Skin of body (tissue), 2 donors: ENCODE measurements around the gene VAT1L. TPM values are rescaled to one million over a fixed set of nuclear protein-coding genes. Genes with fewer than 3 reads are reported as not detected.
"Not testable (repeated sequence)": the region's sequence is repeated elsewhere in the genome, so short reads cannot be mapped to it uniquely, and the experiment has no call there.

Experiments
- DNase-seq: peaks from one replicate; lab custom pipeline; 2025; lab: John Stamatoyannopoulos, UW
- total RNA-seq: library from RNA; depleted of rRNA; stranded (reverse); fragments of >200 nt; gene quantifications from one replicate; pipeline ENCODE4 v1.2.3, GENCODE V29; 2014

The VAT1L gene
- total RNA-seq, 1 donor from 2014 or later: 2.4 TPM

DNA sequence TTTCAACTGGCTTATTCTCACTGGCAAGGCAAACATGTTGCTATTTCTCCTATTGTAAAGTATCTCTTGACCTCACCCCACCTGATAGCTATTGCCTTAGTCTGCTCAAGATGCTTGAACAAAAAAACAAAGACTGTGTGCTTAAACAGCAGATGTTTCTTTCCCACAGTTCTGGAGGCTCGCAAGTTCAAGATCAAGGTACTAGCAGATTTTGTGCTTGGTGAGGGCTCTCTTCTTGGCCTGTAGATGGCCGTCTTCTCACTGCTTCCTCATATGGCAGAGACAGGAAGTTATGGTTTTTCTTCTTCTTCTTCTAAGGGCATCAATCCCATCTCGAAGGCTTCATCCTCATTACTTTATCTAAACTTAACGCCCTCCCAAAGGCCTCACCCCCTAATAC, 124.3 kb downstream of the VAT1L start:
- DNase-seq: no peak

DNA sequence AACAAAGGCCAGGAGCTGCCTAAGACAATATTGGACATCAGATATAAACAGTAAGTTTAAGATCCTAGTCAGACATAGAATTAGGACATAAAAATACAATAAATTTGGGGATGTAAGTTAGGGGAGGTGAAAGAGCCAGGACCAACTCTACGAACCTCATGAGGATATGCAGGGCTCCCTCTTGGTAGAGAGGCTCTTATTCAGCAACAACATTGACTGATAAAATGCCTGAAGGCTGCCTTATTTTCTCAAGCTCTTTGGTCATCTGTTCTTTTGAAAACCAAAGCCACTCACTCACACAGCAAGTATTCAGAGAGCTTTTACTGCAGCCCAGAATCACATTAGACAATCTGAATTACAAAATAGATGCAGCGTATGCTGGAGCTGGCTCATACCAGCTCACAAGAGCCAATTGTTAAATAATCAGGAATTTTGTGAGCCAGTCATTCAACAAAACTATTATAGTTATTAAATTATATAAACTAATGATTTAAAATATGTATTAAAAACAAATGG, 125.4 kb downstream of the VAT1L start:
- DNase-seq: no peak

DNA sequence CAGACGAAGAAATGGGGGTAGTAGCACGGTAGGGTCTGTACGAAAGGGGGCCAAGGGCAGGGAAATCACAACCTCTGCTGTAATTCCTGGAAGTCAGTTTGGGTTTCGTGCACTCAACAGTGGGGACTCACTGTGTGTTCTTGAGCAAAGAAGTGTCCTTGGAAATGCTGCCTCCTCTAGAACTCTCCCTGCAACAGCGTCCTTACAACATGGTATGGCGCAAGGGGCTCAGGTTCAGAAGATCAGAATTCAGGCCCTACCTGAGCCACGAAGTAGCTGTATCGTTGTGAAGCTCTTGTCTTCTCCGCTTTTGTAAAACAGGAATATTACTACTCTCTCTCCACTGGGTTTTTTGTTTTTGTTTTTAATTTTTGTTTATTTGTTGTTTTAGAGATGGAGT, 127.7 kb downstream of the VAT1L start:
- DNase-seq: no peak

DNA sequence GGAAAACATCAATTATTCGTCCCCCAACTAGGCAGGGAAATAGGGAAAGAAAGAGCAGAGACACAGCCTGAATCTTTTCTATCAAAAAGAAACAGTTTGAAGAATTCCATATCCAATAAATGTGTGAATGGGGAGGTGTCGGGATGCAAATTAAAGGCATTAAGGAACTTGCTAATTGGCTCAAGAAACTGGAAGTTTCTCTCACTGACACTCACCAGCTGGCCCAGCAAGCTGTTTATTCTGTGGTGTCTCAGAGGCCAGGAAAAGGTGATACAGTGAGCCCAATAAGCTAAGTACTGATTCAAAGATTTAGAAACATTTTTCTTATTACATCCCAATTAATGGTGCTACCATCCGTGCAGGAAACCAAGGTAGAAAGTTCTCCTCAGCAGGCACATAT, 129.6 kb downstream of the VAT1L start:
- no peak for DNase-seq

DNA sequence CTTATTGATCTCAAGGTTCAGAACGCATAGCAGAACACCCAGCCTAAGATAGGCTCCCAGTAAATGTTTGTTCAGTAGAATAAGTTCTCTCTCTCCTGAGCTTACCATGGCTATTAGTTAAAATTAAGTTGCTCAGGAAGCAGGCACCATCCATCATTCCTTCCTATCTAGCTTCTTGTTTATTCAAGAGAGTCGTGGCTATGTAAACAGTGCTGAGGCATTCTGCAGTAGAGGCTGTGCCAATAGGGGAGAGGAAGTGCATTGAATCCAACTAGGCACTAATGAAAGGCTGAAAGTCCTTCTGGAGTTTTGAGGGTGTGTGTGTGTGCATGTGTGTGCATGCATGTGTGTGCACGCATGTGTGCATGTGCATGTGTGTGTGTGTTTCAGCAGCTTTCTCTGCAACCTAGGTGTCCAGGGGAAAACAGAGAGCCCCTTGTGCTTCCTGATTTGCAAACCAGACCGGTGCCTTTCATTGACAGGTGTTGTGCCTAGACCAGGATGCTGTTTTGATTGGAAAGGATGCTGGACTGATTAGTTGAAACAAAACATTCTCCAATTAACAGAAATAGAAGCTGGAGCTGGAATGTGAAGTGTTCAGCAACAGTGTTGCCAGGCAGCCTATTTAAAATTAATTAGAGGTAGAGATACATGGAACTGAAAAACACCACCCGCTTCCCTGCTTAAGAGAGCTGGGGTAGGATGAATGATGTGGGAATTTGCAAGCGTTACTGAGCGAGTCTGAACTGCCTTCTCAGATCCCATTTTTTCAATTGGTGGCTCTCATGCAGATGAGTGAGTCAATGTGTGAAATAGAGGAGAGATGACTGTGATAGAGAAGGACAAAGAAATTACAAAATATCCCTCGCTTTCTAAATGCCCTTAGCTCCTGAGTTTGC, 130.7 kb downstream of the VAT1L start:
- no peak for DNase-seq

DNA sequence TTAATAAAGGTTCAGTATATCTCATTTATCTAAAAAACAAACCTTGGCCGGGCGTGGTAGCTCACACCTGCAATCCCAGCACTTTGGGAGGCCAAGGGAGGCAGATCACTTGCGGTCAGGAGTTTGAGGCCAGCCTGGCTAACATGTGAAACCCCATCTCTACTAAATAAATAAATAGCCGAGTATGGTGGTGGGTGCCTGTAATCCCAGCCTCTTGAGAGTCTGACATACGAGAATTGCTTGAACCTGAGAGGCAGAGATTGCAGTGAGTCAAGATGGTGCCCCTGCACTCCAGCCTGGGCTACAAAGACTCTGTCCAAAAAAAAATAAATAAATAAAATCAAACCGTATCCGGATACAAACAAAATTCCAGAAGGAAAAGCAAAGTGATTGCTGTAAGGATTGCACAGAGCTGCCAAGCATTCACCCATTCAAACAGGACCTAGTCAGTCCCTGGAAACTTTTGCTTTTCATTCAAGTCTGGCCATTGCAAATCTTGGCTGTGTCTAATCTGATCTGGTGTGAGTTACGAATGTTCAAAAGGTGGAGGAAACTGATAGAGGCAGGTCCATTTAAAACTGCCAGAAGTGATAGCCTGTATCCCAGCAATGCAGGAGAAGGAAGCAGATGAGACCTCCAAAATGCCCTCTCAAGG, 131.5 kb downstream of the VAT1L start:
- DNase-seq: no peak

DNA sequence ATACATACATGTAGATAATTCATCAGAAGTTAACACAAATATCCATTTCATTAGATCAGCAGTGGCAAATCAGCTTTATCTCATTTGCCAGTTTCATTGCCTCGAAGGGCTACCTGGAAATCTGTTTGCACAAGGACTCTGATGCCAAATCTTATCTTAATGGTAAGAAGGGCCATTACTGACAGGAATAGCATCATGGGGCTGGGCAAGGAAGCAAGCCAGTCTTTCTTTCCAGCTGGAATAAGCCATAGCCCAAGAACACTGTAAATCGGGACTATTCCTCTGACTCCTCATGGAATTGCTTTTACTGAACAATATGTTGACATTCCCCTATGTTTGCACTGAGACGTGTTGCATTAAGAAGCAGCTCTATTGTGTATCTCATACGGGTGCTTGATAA, 132.6 kb downstream of the VAT1L start:
- DNase-seq: no peak

DNA sequence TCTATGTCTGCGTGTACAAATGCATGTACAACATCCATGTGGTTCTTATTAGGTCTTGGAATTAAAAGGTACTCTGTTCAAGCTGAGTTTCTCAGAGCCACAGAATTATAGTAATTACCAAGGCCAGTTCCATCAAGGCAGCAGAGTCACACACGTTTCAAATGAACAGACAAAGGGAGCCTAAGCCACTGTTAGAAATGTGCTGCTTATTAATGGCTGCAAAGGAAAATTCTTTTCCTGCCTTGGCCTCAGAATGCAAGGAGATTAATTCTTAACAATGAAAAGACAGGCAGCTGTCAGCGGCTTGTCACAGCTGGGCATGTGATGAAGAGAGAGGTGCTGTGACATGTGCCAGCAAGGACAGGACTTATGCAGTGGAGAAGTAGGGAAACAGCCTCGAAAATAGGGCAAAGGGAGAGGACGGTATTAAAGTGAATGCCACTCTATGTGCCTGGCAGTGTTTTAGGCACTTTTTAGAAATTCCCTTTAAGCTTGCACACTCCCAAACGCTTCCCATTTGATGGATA, 133.9 kb downstream of the VAT1L start:
- no peak for DNase-seq

DNA sequence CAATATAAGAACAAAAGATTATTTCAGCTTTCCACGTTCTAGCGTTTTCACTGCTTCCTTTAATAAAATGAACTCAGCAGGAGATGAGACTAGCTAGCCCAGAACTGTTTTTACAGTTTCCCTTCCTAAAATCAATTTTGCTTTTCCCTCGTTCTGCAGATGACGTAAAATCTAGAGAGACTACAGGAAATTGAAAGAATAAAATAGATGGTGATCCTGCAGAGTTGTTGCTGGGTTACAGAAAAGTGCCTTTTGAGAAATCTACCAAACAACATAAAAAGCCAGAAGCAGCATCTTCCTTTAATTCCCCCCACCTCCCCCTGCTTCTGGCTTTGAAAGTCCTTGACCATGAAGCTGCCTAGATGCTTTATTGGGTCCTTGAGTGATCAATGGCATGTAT, 137.2 kb downstream of the VAT1L start:
- no peak for DNase-seq

DNA sequence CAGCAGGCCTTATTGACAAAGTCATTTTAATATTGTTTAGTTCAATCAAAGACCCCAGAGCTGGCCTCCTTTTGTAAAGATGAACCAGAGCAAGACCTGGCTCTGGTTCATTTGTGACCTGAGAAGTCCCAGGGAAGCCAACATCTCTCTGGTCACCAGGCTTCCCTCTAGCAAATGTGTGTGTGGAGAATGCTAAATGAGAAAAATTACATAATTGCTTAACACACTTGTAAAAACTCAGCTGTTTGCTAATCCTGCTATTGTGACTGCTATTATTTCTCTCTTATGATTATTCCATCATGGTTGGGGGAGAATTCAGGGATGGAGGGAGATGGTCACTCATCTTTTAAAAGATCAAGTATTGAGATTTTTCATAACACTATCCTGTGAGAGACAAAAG, 139.7 kb downstream of the VAT1L start:
- DNase-seq: no peak

DNA sequence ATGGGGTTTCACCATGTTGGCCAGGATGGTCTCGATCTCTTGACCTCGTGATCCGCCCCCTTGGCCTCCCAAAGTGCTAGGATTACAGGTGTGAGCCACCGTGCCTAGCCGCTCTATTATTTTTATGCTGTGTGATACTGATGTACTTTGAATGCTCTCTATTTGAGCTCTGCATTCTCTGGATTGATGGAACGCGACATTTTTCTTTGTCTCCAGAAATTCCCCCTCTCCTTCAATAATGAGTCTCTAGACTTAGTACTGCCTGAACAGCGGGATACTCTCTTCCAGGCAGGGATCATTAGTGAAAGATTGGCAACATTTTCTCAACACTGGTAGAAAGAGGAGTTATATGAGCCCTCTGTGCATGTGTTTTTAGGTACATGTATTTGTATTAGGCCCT, 140.6 kb downstream of the VAT1L start:
- DNase-seq: no peak

DNA sequence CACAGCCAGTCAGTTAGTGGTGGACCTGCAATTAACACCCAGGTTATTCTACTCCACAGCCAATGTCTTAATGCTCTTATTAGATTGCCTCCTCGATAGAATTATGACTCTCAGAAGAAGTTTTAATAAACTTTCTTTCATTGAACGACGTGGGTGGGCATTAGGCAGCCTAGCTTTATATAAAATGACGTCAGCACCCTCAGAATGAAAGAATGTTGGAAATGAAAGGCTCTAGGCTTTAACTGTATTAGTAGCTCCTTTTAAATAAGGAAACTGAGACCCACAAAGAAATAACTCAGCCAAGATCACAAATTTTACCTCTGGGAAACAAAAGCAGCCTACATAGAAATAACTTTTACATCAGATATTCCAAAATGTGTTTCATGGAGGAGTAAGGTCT, 142.7 kb downstream of the VAT1L start:
- DNase-seq: no peak

DNA sequence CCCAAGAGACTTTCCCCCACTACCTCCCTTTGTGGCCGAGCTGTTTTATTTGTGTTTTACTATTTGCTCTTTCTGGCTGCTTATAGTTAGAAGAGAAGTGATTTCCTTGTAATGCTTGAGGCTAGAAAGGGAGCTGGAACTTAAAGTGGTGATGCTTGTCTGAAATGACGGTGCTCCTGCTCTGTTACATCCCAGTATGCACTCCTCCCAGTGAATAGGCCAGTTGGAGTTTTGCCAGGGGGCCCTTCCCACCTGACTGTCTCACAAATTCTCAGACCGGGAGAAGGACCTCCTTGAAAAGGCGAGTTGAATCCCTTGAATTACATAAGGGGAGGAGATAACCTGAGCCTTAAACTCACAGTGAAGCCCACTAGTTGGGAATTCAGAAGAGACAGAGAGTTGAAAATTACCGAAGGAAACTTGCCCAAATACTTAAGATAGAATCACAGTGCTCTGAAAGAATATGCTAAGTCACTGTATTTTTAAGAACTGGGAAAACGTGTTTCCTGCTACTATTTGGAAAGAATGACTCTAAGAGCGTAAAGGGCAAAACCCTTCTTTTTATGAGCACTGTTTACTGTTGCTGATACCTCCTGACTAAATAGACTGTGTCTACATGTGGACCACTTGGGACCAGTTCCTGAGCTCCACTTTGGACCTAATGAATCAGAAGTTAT, 149.2 kb downstream of the VAT1L start:
- no peak for DNase-seq

DNA sequence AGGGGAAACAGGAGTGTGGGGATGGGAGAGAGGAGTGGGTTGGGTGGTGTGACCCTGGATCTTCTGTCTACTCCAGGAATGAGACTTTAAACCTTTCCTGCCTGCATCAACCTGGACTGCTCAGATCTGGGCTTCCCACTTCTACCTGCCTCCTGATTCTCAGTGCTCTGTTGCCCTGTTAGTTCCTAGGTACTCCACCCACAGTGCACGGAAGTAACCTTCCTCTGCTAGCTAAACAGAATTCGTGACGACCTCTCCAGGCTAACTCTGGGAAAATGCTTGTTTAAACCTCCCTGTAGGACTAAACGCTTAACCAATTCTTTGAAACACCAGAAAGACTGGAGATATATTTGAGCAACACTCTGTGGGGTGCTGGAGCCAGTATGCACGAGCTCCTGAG, 150.5 kb downstream of the VAT1L start:
- DNase-seq: no peak

DNA sequence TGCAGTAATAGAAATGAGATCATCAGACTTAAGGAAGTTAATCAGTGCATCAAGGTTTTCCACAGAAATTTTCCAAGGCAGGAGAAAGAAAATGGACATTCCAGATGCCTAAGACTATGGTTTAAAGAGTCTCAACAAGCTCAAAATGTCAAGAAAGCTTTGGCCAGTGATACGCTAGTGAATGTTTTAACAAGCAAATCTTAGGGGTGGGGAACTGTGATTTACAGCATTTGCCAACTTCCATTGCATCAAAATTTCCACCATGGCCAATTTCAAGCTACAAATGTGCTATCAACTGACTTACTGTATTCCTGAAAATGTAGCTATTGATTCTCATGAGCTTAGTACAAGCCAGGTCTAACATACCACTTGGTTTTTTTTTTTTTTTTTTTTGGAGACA, 151.6 kb downstream of the VAT1L start:
- DNase-seq: peak; percentile 39

DNA sequence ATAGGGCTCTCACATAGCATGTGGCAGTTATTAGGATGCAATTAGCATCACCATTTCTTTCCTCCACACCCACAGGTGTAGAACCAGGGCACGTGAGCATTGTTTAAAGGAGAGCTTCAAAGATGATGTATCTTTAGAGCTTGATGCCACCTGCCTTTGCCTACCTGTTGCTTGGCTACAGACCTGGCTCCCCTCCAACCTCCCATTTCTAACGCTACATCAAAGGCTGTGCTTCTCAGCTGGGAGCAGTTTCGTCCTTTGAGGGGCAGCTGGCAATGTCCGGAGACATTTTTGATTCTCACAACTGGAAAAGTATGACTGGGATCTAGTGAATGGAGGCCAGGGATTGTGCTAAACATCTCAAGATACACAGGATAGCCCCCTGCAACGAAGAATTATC, 155.4 kb downstream of the VAT1L start:
- DNase-seq: no peak

DNA sequence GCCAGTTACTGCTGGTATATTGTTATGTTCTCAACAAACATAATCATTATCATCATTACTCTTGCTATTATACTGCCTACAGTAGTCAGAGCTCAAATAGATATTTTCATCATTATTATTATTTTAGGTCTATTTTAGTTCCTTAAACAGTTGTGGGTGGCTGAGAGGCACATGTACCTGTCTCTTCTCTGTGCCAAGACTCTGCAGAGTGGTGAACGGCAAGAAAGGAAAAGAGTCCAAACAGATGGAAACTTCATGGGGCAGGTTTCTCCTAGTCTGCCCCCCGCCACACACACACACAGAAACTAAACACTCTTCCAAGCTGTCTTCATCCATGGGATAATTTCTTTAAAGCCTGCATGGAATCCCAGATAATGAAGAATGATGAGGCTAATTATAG, 156.3 kb downstream of the VAT1L start:
- no peak for DNase-seq

DNA sequence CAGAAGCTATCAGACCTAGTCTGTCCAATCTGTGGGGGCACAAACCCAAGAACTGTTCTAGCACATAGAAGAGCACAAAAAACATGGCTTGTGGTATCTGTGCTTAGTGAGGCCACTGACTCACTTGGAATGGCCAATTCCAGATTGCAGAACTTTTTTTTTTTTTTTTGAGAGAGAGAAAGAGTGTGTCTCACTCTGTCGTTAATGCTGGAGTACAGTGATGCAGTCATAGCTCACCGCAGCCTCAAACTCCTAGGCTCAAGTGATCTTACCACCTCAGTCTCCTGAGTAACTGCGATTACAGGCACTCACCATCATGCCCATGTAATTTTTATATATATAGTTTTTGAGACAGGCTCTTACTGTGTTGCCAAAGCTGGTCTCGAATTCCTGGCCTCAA, 156.8 kb downstream of the VAT1L start:
- DNase-seq: no peak

DNA sequence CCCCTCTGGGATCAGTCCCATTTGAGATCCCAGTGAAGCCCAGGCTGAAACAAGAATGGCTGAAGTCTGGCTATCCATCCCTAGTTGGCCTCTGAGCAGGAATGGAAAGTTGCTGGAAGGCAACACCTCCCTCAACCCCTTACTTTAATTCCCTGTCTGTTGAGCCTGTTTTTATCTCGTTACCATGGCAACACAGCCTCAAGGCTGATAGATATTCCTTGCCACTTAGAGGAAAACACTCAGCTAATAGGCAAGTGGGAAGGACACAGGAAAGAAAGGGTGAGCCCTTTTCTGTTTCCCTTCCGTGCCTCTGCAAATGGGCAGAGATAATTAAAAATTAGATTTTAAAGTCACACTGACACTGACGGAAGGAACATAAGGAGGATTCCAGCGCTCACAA, 158.5 kb downstream of the VAT1L start:
- no peak for DNase-seq

DNA sequence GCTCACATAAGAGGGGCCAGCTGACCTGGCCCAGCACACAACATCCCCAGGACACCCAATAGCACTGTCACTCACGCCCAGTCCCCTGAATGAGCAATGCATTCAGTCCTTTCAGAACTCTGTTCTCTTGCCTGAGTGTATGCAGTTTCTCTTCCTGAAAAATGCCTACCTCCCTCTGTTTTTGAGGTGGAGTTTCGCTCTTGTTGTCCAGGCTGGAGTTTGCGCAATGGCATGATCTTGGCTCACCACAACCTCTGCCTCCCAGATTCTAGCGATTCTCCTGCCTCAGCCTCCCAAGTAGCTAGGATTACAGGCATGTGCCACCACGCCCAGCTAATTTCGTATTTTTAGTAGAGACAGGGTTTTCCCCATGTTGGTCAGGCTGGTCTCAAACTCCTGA, 159.2 kb downstream of the VAT1L start:
- not testable (repeated sequence) for DNase-seq

DNA sequence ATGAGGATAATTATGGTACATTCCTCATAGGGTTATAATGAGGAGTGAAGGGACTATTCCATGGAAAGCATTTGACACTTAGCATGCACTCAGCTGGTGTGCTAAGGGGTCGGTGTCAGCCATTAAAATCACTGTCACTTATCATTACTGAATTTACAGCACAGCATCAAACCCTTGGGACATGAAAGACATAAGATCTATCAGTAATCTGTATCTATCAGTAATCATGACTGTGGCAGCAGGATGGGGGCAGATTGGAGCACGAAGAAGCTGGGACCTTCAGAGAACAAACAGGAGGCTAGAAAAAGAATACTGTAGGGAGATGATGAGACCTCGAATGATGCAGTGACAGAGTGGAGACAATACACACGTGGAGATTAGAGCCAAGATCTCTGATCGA, 160.5 kb downstream of the VAT1L start:
- no peak for DNase-seq

DNA sequence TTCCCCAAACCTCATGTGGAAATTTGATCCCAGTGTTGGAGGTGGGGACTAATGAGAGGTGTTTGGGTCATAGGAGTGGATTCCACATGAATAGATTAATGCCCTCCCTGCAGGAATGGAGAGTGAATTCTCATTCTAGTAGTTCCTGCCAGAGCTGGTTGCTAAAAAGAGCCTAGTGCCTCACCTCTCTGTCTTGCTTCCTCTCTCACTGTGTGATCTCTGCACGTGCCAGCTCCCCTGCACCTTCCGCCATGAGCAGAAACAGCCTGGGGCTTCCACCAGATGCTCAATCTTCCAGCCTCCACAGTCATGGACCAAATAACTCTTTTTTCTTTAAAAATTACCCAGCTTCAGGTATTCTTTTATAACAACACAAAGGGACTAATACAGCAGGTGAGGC, 161.1 kb downstream of the VAT1L start:
- DNase-seq: no peak
